ENCODE data around the gene DNAJC6. TPM values are rescaled to one million over a fixed set of nuclear protein-coding genes. Genes with fewer than 3 reads are reported as not detected.

DNAJC6 gene
- total RNA-seq, 3 donors from 2014 or later (not counting 1 experiment from before 2014, with no cell fraction given) = 0.77 to 1.2 (median 0.89) TPM

- TF ChIP-seq CTCF (IDR thresholded peaks at IDR 0.05) = no peak
- H3K4me1 Mint-ChIP-seq = no peaks in the 10 kb centered on the region
- Histone ChIP-seq H3K36me3 (ENCODE audit: control insufficient read depth, insufficient read depth, low read length) (no peaks in the 10 kb centered on the region), H3K4me1 (ENCODE audit: control insufficient read depth, insufficient read depth, low read length) (no peaks in the 10 kb centered on the region), H3K4me3 (ENCODE audit: low read length) (no peak overlapping the region), H3K27me3 (ENCODE audit: control insufficient read depth, insufficient read depth, low read length) (no peaks in the 10 kb centered on the region), H3K9me3 (ENCODE audit: control insufficient read depth, insufficient read depth, low read length) (no peaks in the 10 kb centered on the region), H3K27ac (ENCODE audit: low read length) (no peak overlapping the region)
- H3K27ac Mint-ChIP-seq = no peak overlapping the region
- peaks cover 4 to 12% of the 10 kb centered on the region in 2 donors for H3K27me3 Mint-ChIP-seq (ENCODE audit: low read depth in 2 of 2)
- WGBS (ENCODE audit: insufficient coverage) = 87% methylated on average over 7 of the region's 7 CpGs
- DNase-seq (no peak), ATAC-seq (no peak)
- H3K4me3 Mint-ChIP-seq = no peak overlapping the region
- intact Hi-C loops (cut with micrococcal nuclease) = no loop called here
- no peaks in the 10 kb centered on the region for H3K36me3 Mint-ChIP-seq
- no peaks in the 10 kb centered on the region for H3K9me3 Mint-ChIP-seq
Measured at GRCh38 chr1:65355031-65355712, 45.8 kb downstream of the DNAJC6 start.

DNA sequence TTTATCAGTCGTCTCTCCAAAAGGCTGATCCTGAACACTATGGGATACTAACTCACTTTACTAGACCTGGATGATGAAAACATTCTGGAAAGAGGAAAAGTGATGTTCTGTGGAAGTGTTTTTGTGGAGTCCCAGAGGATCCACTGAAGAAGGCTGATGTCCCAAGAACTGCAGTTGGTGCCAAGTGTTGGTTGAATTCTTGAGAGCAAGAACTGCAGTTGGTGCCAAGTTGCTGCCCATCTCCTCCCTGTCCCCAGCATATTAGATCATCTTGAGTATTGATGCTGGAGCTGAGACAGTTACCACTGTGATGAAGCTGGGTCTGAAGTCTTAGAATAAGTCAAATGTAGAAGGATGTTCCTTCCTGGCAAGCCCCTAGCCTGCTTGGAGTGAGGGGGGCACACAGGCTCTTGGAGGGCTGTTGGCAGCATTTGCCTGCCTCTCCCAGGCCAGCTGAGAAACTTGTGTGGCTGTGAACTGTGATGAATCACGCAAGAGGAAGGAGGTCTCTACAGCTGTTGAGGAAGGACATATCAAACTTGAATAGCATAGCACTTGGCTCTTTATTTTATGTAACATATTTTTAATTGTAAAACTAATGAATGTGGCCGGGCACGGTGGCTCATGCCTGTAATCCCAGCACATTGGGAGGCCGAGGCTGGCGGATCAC is 48.1 kb downstream of the DNAJC6 start:
- ATAC-seq (no peak), DNase-seq (no peak)
- no peak overlapping the region for H3K27ac Mint-ChIP-seq
- WGBS (ENCODE audit: insufficient coverage) = 94% methylated on average over 4 of the region's 6 CpGs
- H3K4me3 Mint-ChIP-seq = no peak overlapping the region
- Histone ChIP-seq H3K27ac (ENCODE audit: low read length) (no peak overlapping the region), H3K9me3 (ENCODE audit: control insufficient read depth, insufficient read depth, low read length) (no peaks in the 10 kb centered on the region), H3K4me1 (ENCODE audit: control insufficient read depth, insufficient read depth, low read length) (no peaks in the 10 kb centered on the region), H3K36me3 (ENCODE audit: control insufficient read depth, insufficient read depth, low read length) (no peaks in the 10 kb centered on the region), H3K4me3 (ENCODE audit: low read length) (no peak overlapping the region), H3K27me3 (ENCODE audit: control insufficient read depth, insufficient read depth, low read length) (no peaks in the 10 kb centered on the region)
- no peak for TF ChIP-seq CTCF (IDR thresholded peaks at IDR 0.05)
- no peaks in the 10 kb centered on the region for H3K4me1 Mint-ChIP-seq
- H3K27me3 Mint-ChIP-seq (ENCODE audit: low read depth in 2 of 2) = peaks cover 4 to 11% of the 10 kb centered on the region in 2 donors
- intact Hi-C loops (cut with micrococcal nuclease) = no loop called here
- no peaks in the 10 kb centered on the region for H3K36me3 Mint-ChIP-seq
- no peaks in the 10 kb centered on the region for H3K9me3 Mint-ChIP-seq

DNA sequence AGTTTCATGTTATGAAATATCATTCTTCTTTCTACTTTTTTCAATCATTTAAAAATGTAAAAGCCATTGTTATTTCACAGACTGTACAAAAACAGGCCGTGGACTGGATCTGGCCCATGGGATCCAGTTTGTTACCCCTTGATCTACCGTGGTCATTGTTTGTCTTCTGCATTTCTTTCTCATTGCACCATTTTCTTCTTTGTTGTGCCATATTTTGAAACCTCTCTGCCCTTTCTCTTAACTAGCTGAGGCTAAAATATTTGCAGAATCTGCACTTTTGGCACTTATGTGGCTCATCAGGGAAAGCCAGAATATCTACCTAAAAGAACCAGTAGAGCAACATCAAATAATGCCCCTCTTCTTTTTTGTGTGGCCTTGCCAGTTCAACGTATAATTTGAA is 50.5 kb downstream of the DNAJC6 start:
- TF ChIP-seq CTCF (IDR thresholded peaks at IDR 0.05) = no peak
- intact Hi-C loops (cut with micrococcal nuclease) = no loop called here
- no peaks in the 10 kb centered on the region for H3K4me1 ChIP-seq (ENCODE audit: control insufficient read depth, insufficient read depth, low read length)
- Mint-ChIP-seq H3K4me1 (no peaks in the 10 kb centered on the region), H3K4me3 (no peak overlapping the region), H3K27me3 (ENCODE audit: low read depth in 2 of 2) (peaks cover 2 to 11% of the 10 kb centered on the region in 2 donors), H3K9me3 (no peaks in the 10 kb centered on the region), H3K27ac (no peak overlapping the region), H3K36me3 (no peaks in the 10 kb centered on the region)
- no peak overlapping the region for H3K4me3 ChIP-seq (ENCODE audit: low read length)
- H3K27me3 ChIP-seq (ENCODE audit: control insufficient read depth, insufficient read depth, low read length) = no peaks in the 10 kb centered on the region
- DNase-seq = no peak
- 79% methylated on average over 3 of the region's 3 CpGs for WGBS (ENCODE audit: insufficient coverage)
- H3K36me3 ChIP-seq (ENCODE audit: control insufficient read depth, insufficient read depth, low read length) = no peaks in the 10 kb centered on the region
- ATAC-seq = no peak
- no peaks in the 10 kb centered on the region for H3K9me3 ChIP-seq (ENCODE audit: control insufficient read depth, insufficient read depth, low read length)
- H3K27ac ChIP-seq (ENCODE audit: low read length) = no peak overlapping the region

Data from natural killer cell (primary cell).